Immature natural killer cell (primary cell): Measurements from ENCODE around the gene GRIK2. TPM values are rescaled to one million over a fixed set of nuclear protein-coding genes. Genes with fewer than 3 reads are reported as not detected.
"Not testable (repeated sequence)": the region's sequence is repeated elsewhere in the genome, so short reads cannot be mapped to it uniquely, and the experiment has no call there.

Experiments
- DNase-seq, 3 donors: peaks; one replicate each; pipeline ENCODE4 v3.0.0; 2022; ENCODE audit warnings: mixed read lengths in 1 of 3
- H3K27ac Mint-ChIP-seq, 6 donors: one replicate each; pipeline ENCODE4 v1.8.0; 2020; ENCODE audit warnings: mixed read lengths in 6 of 6, mild to moderate bottlenecking in 5 of 6, inconsistent platforms in 4 of 6, moderate library complexity in 3 of 6
- H3K27me3 Mint-ChIP-seq, 3 donors: one replicate each; pipeline ENCODE4 v1.8.0; 2020 to 2021; ENCODE audit warnings: low read depth in 3 of 3, mild to moderate bottlenecking in 3 of 3, mixed read lengths in 3 of 3, moderate library complexity in 3 of 3, inconsistent platforms in 1 of 3
- H3K36me3 Mint-ChIP-seq, 3 donors: one replicate each; pipeline ENCODE4 v1.8.0; 2020; ENCODE audit warnings: mixed read lengths in 3 of 3, inconsistent platforms in 2 of 3, mild to moderate bottlenecking in 2 of 3
- H3K4me1 Mint-ChIP-seq, 2 donors: one replicate each; pipeline ENCODE4 v1.8.0; 2020; ENCODE audit warnings: inconsistent platforms in 2 of 2, mild to moderate bottlenecking in 2 of 2, mixed read lengths in 2 of 2, moderate library complexity in 1 of 2
- H3K4me3 Mint-ChIP-seq, 5 donors: one replicate each; pipeline ENCODE4 v1.8.0; 2020; ENCODE audit warnings: mild to moderate bottlenecking in 5 of 5, mixed read lengths in 5 of 5, inconsistent platforms in 3 of 5, moderate library complexity in 3 of 5
- H3K9me3 Mint-ChIP-seq, 6 donors: one replicate each; pipeline ENCODE4 v1.8.0; 2020; ENCODE audit warnings: mild to moderate bottlenecking in 6 of 6, mixed read lengths in 6 of 6, inconsistent platforms in 4 of 6, moderate library complexity in 3 of 6
- polyA plus RNA-seq, 3 donors: library from polyadenylated mRNA; unstranded; fragments of 300-500 nt; fragmentation: Illumina TruSeq; gene quantifications; one replicate each; pipeline ENCODE4 v1.2.3, GENCODE V29; 2021

GRIK2 gene
- polyA plus RNA-seq, 3 donors from 2014 or later = not detected

DNA sequence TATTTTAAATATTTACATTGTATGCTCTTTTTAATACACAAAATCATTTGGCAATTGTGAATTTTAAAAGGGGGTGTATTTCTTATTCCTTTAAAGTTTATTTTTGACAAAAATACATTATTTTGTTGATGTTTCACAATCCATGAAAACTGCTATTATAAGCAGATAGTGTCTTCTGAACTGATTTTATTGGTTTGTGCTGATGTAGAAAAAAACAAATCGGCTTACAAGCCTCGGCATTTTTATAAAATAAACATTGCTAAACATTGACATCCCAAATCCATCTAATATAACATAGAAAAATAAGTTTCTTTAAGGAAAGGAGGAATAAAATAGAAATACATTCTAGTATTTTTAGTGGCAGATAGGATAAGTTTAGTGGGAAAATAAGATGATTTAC is 634.7 kb downstream of the GRIK2 start:
- Mint-ChIP-seq H3K4me3 (no peak overlapping the region), H3K36me3 (peaks cover 0 to 5% (median 0%) of the 10 kb centered on the region in 3 donors), H3K4me1 (no peaks in the 10 kb centered on the region), H3K9me3 (peaks cover 0 to 30% (median 16%) of the 10 kb centered on the region in 6 donors), H3K27ac (no peak overlapping the region), H3K27me3 (no peaks in the 10 kb centered on the region)
- no peak for DNase-seq

DNA sequence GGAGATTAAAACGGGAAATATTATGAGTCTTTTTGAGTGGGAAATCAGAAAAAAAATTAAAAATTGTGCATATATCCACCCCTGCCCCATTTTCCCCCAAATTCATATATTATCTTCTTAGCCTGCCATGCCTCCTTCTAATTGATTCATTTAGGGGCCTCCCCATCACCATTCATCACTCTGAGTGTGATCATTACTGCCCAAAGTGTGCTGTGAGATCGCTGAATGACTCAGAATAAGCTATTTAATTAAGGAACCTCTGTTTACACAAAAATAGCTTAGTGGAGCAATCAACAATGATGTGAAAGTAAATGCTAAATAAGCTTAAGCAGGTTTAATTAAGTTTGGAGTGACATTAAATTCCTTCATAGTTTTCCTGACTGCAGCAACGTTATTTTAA is 645.5 kb downstream of the GRIK2 start:
- Mint-ChIP-seq H3K36me3 (peaks cover 0 to 4% (median 0%) of the 10 kb centered on the region in 3 donors), H3K27me3 (no peaks in the 10 kb centered on the region)

DNA sequence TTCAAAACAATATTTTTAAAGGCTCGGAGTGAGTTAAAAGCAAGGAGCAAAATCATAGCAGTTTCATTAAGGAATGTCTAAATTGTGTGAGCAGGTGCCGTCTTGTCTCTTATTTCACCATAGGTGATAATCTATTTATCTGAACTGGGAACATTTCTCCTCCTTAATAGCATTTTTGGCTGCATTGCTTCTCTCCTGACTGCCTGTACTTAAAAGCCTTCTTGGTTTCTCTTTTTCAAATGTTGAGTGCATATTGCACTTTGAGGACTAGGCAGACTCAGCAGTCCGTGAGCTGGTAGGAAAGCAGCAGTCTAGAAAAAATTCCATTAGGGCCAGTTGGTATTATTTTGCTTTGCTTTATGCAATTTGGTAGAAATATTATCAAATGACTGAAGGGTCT is 645.9 kb downstream of the GRIK2 start:
- H3K27ac Mint-ChIP-seq = no peak overlapping the region

More for the DNA sequence above, 645.5 kb downstream of the GRIK2 start:
- peaks cover 0 to 29% (median 15%) of the 10 kb centered on the region in 6 donors for H3K9me3 Mint-ChIP-seq
- H3K4me3 Mint-ChIP-seq = no peak overlapping the region
- H3K27ac Mint-ChIP-seq = no peak overlapping the region
- no peak for DNase-seq
- no peaks in the 10 kb centered on the region for H3K4me1 Mint-ChIP-seq

DNA sequence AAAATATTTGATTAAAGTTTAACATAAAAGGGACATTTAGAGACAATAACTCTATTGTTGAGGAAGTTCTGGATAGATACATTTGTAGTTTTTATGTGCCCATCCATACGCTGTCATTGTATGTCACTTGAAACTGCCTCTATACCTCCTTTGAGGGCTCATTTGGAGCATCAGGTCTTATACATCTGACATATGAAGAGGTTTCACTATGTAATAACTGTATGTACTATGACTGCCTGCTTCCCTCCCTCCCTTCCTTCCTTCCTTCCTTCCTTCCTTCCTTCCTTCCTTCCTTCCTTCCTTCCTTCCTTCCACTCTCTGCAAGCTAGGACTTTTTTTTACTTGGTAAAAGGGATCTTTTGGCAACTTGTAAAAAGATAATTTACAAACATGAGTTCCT is 657.5 kb downstream of the GRIK2 start:
- no peak for DNase-seq
- Mint-ChIP-seq H3K4me3 (no peak overlapping the region), H3K36me3 (no peaks in the 10 kb centered on the region), H3K27me3 (peaks cover 0 to 3% (median 0%) of the 10 kb centered on the region in 3 donors), H3K4me1 (no peaks in the 10 kb centered on the region), H3K27ac (no peak overlapping the region), H3K9me3 (peaks cover 6 to 19% (median 13%) of the 10 kb centered on the region in 6 donors)

More for the DNA sequence above, 645.9 kb downstream of the GRIK2 start:
- Mint-ChIP-seq H3K36me3 (peaks cover 0 to 4% (median 0%) of the 10 kb centered on the region in 3 donors), H3K27me3 (no peaks in the 10 kb centered on the region), H3K4me3 (no peak overlapping the region), H3K9me3 (peaks cover 2 to 31% (median 18%) of the 10 kb centered on the region in 6 donors), H3K4me1 (no peaks in the 10 kb centered on the region)
- DNase-seq = no peak

DNA sequence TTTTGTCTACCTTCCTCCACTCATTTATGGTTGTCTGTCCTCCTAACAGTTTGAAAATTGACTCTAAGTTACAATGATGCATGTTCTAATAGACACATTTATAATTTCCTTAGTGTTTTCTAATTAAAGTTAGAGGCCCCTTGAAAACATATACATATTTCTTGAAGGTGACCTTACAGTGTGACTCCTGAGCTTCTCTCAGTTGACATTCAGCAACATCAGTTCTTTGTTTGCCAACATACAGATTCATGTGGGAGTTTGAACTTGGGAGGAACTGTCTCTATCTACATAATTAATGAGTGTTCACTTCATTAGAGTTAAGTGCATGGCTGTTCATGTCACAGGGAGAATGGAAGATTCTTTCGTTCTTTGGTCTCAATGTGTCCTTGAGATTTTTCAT is 658.2 kb downstream of the GRIK2 start:
- Mint-ChIP-seq H3K27me3 (peaks cover 0 to 3% (median 0%) of the 10 kb centered on the region in 3 donors), H3K9me3 (peaks cover 3 to 16% (median 9%) of the 10 kb centered on the region in 6 donors), H3K4me3 (no peak overlapping the region), H3K36me3 (no peaks in the 10 kb centered on the region), H3K27ac (no peak overlapping the region), H3K4me1 (no peaks in the 10 kb centered on the region)
- no peak for DNase-seq

DNA sequence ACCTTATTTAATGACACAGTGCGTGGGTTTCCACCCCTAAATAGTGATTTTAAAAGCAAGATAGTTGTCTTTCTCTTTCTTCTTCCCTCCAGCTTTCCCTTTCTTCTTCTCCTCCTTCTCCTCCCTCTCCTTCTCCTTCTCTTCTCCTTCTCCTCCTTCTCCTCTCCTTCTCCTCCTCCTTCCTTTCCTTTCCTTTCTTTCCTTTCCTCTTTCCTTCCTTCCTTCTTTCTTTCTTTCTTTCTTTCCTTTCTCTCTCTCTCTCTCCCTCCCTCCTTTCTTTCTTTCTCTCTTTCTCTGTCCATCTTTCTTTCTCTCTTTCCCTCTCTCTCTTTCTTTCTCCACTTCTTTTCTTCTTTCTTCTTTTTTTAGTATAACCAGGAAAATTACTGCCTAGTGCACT is 670.6 kb downstream of the GRIK2 start:
- no peaks in the 10 kb centered on the region for H3K4me1 Mint-ChIP-seq
- H3K4me3 Mint-ChIP-seq = no peak overlapping the region
- no peak for DNase-seq
- H3K36me3 Mint-ChIP-seq = no peaks in the 10 kb centered on the region
- H3K27ac Mint-ChIP-seq = no peak overlapping the region
- H3K9me3 Mint-ChIP-seq = peaks cover 0 to 24% (median 8%) of the 10 kb centered on the region in 6 donors
- peaks cover 0 to 2% (median 0%) of the 10 kb centered on the region in 3 donors for H3K27me3 Mint-ChIP-seq

DNA sequence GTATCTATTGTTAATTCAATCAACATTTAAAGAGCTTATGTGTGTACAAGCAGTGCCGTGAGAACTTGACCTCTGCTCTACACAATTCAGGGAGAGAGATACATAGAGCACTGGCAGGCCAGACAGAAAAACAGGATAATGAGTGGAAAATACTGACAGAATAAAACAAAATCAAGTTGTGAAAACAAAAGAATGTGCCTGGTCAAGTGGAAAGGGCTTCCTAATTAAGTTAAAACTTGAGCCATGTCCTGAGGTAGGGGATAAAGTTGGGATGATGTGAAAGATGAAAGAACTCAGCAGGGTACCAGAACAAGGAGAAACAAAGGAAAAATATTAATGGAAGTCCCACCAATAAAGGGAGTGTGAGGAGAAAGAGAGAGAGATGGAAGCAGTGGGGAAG is 672.8 kb downstream of the GRIK2 start:
- H3K27me3 Mint-ChIP-seq = peaks cover 0 to 2% (median 0%) of the 10 kb centered on the region in 3 donors
- no peak overlapping the region for H3K4me3 Mint-ChIP-seq
- H3K4me1 Mint-ChIP-seq = no peaks in the 10 kb centered on the region
- H3K36me3 Mint-ChIP-seq = no peaks in the 10 kb centered on the region
- no peak for DNase-seq
- H3K27ac Mint-ChIP-seq = no peak overlapping the region
- H3K9me3 Mint-ChIP-seq = peaks cover 0 to 20% (median 11%) of the 10 kb centered on the region in 6 donors

DNA sequence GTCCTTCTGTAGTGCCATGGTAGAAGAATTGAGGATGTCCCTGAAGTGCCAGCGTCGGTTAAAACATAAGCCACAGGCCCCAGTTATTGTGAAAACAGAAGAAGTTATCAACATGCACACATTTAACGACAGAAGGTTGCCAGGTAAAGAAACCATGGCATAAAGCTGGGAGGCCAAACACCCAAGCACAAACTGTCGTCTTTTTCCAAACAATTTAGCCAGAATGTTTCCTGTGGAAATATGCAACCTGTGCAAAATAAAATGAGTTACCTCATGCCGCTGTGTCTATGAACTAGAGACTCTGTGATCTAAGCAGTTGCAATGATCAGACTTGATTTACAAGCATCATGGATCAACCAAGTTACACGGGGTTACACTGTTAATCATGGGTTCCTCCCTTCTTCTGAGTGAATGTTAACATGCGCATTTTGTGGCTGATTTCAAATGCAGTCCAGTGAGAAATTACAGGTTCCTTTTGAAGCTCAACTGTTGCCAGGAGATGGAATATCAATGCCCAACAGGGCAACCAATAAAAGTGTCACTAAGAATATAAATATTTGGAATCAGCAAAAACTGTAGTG is 674.9 kb downstream of the GRIK2 start:
- H3K36me3 Mint-ChIP-seq = no peaks in the 10 kb centered on the region
- no peak overlapping the region for H3K27ac Mint-ChIP-seq
- peaks cover 2 to 34% (median 13%) of the 10 kb centered on the region in 6 donors for H3K9me3 Mint-ChIP-seq
- no peak for DNase-seq
- H3K4me3 Mint-ChIP-seq = no peak overlapping the region
- peaks cover 0 to 2% (median 0%) of the 10 kb centered on the region in 3 donors for H3K27me3 Mint-ChIP-seq
- no peaks in the 10 kb centered on the region for H3K4me1 Mint-ChIP-seq

DNA sequence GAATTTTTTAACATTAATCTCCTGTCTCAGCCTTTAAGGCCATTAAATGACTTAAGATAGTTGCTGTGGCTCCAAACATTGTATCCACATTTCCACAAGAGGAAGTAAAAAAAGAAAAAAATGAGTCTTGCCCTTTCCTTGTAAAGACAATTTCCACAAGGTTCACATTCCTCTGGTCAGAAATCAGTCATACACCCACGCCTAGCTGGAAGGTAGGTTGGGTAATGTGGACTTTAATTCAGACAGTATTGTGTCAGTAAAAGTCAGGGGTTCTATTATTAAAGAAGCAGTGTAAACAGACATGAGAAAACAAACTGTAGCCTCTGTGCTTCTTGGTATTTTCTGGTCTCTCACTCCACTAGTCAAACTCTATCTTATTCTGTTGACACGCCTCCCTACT is 682.0 kb downstream of the GRIK2 start:
- no peak overlapping the region for H3K27ac Mint-ChIP-seq
- H3K36me3 Mint-ChIP-seq = no peaks in the 10 kb centered on the region
- no peaks in the 10 kb centered on the region for H3K4me1 Mint-ChIP-seq
- peaks cover 7 to 47% (median 16%) of the 10 kb centered on the region in 6 donors for H3K9me3 Mint-ChIP-seq
- H3K27me3 Mint-ChIP-seq = no peaks in the 10 kb centered on the region
- no peak overlapping the region for H3K4me3 Mint-ChIP-seq
- DNase-seq = no peak

DNA sequence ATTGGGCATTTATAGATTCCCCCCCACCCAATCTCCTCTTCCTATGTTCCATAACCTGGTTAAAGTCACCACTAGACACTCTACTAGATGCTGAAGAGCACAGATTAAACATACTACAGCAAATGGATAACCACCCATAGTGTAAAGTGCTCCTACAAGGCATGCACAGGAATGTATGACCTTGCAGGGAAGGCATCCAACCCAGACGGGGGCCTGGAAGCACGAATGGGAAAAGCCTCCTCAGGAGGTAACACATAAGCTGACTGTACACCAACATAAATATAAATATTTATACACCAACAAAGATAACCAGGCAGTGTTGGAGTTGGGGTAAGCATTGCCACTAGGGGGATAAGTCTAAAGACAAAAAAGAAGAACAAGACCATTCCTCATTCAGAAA is 691.7 kb downstream of the GRIK2 start:
- no peak for DNase-seq
- Mint-ChIP-seq H3K9me3 (peaks cover 5 to 40% (median 22%) of the 10 kb centered on the region in 6 donors), H3K36me3 (peaks cover 0 to 3% (median 0%) of the 10 kb centered on the region in 3 donors), H3K27ac (no peak overlapping the region), H3K4me1 (no peaks in the 10 kb centered on the region), H3K4me3 (no peak overlapping the region), H3K27me3 (peaks cover 0 to 2% (median 0%) of the 10 kb centered on the region in 3 donors)

DNA sequence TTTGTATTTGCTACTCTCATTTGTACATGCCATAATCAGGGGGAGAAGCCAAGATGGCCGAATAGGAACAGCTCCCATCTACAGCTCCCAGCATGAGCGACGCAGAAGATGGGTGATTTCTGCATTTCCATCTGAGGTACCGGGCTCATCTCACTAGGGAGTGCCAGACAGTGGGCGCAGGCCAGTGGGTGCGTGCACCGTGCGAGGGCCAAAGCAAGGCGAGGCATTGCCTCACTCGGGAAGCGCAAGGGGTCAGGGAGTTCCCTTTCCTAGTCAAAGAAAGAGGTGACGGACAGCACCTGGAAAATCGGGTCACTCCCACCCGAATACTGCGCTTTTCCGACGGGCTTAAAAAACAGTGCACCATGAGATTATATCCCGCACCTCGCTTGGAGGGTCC is 694.7 kb downstream of the GRIK2 start:
- not testable (repeated sequence) for H3K4me3 Mint-ChIP-seq, H3K27ac Mint-ChIP-seq, DNase-seq, H3K27me3 Mint-ChIP-seq, H3K36me3 Mint-ChIP-seq, H3K4me1 Mint-ChIP-seq
- peaks cover 1 to 36% (median 19%) of the 10 kb centered on the region in 6 donors for H3K9me3 Mint-ChIP-seq

DNA sequence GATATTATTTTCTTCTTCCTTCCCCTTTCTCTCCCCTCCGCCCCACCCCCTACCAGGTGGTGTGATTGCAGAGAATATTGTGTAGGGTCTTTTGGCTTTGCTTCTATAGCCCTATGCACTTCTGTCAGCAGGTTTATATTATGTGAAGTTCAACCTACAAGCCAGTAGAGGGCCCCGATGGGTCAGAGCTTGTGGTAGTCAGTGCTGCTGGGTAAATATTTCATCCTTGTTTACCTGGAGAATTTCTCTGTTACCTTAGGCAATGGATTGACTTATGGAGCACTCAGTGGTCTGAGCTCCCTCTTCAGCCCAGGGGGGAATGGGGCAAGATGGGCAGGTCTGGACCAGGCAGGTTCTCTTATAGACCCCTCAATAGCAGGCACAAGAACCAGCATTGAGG is 720.9 kb downstream of the GRIK2 start:
- Mint-ChIP-seq H3K4me1 (no peaks in the 10 kb centered on the region), H3K36me3 (no peaks in the 10 kb centered on the region), H3K9me3 (peaks cover 0 to 49% (median 25%) of the 10 kb centered on the region in 6 donors), H3K27ac (no peak overlapping the region), H3K4me3 (no peak overlapping the region), H3K27me3 (peaks cover 0 to 1% (median 0%) of the 10 kb centered on the region in 3 donors)
- DNase-seq = no peak

DNA sequence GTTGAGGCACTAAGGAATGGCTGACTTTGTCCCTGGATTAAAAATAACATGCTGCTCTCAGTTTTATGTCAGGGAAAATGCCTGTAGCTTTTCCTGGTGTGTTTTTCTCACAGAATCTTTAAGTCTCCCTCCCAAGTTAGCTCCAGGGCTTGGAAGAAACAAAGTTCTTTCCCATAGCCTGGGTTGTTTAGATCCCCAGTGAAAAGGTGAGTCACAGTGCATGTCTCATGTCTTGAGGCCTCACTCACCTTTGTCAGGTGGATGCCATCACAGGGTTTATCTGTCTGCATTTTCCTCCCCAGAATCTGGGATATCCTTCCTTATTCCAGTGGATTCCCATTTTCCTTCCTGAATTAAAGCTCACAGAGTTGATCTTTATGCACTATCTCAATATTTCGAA is 722.4 kb downstream of the GRIK2 start:
- no peaks in the 10 kb centered on the region for H3K4me1 Mint-ChIP-seq
- peaks cover 0 to 1% (median 0%) of the 10 kb centered on the region in 3 donors for H3K27me3 Mint-ChIP-seq
- no peak for DNase-seq
- H3K4me3 Mint-ChIP-seq = no peak overlapping the region
- no peaks in the 10 kb centered on the region for H3K36me3 Mint-ChIP-seq
- no peak overlapping the region for H3K27ac Mint-ChIP-seq
- H3K9me3 Mint-ChIP-seq = peaks cover 2 to 55% (median 28%) of the 10 kb centered on the region in 6 donors

DNA sequence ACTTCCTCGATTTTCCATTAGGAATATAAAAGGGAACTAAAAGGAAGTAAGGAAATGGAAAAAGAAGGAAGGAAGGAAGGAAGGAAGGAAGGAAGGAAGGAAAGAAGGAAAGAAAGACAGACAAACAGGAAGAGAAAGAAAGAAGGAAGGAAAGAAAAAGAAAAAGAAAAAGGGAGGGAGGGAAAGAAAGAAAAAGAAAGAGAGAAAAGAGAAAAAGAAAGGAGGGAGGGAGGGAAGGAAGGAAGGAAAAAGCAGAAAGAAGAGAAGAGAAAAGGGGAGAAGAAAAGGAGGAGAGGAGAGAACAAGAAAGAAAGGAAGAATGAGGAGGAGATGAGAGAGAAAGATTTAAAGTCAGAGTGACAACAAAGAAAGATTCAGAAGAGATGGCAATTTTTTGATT is 724.5 kb downstream of the GRIK2 start:
- Mint-ChIP-seq H3K27ac (no peak overlapping the region), H3K27me3 (peaks cover 0 to 1% (median 0%) of the 10 kb centered on the region in 3 donors), H3K4me1 (no peaks in the 10 kb centered on the region), H3K9me3 (peaks cover 4 to 46% (median 35%) of the 10 kb centered on the region in 6 donors), H3K36me3 (no peaks in the 10 kb centered on the region), H3K4me3 (no peak overlapping the region)
- no peak for DNase-seq
